SK-N-DZ (cell line): ENCODE data around the gene MOK.
"Not testable (repeated sequence)": the region's sequence is repeated elsewhere in the genome, so short reads cannot be mapped to it uniquely, and the experiment has no call there.

Source experiments
- DNase-seq: peaks from one replicate; pipeline ENCODE4 v3.0.0-alpha.2; 2015; ENCODE audit warnings: low spot score

MOK gene

GRCh38 chr14:102248121-102248520 lies 56.8 kb downstream of the MOK start:
- no peak for DNase-seq

GRCh38 chr14:102246071-102246470 lies 58.9 kb downstream of the MOK start:
- no peak for DNase-seq

- not testable (repeated sequence) for DNase-seq
These were observed 61.2 kb downstream of the MOK start for GRCh38 chr14:102243795-102244194.

- no peak for DNase-seq
These were observed 63.8 kb downstream of the MOK start for GRCh38 chr14:102241147-102241546.

GRCh38 chr14:102240481-102240880 lies 64.5 kb downstream of the MOK start:
- not testable (repeated sequence) for DNase-seq

- no peak for DNase-seq
These were observed 65.7 kb downstream of the MOK start for GRCh38 chr14:102239231-102239630.

GRCh38 chr14:102238766-102239165 lies 66.2 kb downstream of the MOK start:
- no peak for DNase-seq

GRCh38 chr14:102238131-102238530 lies 66.8 kb downstream of the MOK start:
- no peak for DNase-seq

- no peak for DNase-seq
These were observed 68.9 kb downstream of the MOK start for GRCh38 chr14:102236026-102236425.

- peak; percentile 73 for DNase-seq
These were observed 69.6 kb downstream of the MOK start for GRCh38 chr14:102235275-102235897.

GRCh38 chr14:102234331-102235264 lies 70.4 kb downstream of the MOK start:
- no peak for DNase-seq

- no peak for DNase-seq
These were observed 71.9 kb downstream of the MOK start for GRCh38 chr14:102233081-102233480.

- DNase-seq: no peak
These were observed 72.7 kb downstream of the MOK start for GRCh38 chr14:102232348-102232625.

- DNase-seq: no peak
These were observed 73.3 kb downstream of the MOK start for GRCh38 chr14:102231476-102232347.

- no peak for DNase-seq
These were observed 74.3 kb downstream of the MOK start for GRCh38 chr14:102230481-102231210.

GRCh38 chr14:102229739-102230092 lies 75.2 kb downstream of the MOK start:
- DNase-seq: no peak

- no peak for DNase-seq
These were observed 75.8 kb downstream of the MOK start for GRCh38 chr14:102229071-102229738.

GRCh38 chr14:102227184-102227964 lies 77.6 kb downstream of the MOK start:
- DNase-seq: peak; percentile 7

- DNase-seq: no peak
These were observed 78.4 kb downstream of the MOK start for GRCh38 chr14:102226356-102227125.
